Measurements from ENCODE around the gene YDJC.

The YDJC gene

DNA sequence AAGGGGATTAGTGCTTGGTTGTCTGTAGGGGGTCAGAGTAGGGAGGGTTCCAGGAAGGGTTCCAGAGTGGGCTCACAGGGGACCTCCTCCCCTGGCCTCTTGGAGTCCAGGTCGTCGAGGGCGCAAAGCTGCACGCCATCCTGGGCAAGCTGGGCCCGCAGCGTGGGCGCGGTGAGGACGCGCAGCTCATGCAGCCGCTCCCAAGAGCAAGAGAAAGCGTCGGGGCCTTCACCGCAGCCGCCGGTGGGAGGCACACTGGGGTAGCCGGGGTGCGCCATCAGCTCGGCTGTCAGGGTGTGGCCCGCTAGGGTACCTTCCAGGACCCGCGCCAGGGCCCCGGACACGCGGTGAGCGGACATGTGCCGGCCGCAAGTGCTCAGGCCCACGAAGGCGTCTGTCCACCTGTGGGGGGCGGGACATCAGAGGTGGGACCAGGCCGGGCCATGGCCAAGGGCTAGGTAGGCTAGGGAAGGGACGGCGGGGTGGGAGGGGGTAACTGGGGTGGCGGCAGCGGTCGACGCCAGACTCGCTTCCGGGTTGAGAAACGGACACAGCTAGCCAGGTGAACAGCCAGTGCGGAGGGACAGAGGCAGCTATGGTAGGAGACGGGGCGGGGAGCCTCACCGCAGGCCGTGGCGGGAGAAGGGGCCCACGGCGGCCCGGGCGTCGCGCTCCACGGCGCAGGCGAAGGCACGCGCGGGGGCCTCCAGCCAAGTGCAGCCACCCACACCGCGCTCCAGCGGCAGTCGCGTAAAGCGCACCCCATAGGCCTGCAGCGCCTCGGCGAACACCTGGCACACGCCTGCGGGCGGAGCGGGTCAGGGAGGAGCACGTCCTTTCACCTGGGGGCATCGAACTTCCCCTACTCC is 1.2 kb downstream of the YDJC start:
- peak overlapping the region; percentile 81 for H3K4me3 ChIP-seq (ENCODE audit: low read length)
- TF ChIP-seq, protein P1, sequence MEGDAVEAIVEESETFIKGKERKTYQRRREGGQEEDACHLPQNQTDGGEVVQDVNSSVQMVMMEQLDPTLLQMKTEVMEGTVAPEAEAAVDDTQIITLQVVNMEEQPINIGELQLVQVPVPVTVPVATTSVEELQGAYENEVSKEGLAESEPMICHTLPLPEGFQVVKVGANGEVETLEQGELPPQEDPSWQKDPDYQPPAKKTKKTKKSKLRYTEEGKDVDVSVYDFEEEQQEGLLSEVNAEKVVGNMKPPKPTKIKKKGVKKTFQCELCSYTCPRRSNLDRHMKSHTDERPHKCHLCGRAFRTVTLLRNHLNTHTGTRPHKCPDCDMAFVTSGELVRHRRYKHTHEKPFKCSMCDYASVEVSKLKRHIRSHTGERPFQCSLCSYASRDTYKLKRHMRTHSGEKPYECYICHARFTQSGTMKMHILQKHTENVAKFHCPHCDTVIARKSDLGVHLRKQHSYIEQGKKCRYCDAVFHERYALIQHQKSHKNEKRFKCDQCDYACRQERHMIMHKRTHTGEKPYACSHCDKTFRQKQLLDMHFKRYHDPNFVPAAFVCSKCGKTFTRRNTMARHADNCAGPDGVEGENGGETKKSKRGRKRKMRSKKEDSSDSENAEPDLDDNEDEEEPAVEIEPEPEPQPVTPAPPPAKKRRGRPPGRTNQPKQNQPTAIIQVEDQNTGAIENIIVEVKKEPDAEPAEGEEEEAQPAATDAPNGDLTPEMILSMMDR (conservative IDR thresholded peaks at IDR 0.05; ENCODE audit: low read depth, low read length), result no peak
- DNase-seq (ENCODE audit: low read depth), result no peak

DNA sequence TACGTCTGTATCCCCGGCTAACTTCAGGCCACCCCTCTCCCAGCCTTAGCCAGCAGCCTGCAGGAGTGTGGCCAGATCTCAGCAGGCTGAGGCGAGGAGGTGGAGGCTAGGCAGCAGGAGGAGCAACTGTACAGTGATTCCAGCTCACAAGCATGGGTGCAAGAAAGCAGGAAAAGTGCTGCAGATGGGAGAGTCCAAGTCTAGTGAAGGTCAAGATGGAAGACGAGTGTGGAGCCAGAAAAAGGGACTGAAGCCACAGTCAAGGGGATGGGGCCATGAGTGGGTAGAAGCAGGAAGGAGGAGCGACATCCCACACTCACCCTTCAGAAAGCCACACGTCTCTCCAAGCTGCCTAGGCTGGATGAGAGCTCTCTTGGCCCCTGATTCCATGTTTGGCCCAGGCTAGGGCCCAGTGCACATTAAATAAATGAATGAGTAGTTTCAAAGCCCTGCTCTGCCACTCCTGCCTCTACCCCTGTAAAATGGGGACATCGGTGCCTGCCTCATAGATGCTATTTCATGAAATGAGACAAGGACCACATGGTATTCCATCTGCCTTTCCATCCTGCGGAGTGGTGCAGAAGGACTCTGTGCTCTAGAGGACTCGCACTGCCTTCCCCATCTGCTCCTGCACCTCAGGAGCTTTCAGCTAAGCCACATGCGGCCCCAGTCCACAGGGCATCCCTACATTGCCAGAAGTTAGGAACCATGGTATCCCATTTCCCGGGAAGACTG is 2.9 kb downstream of the YDJC start:
- H3K4me3 ChIP-seq (ENCODE audit: low read length), result no peak overlapping the region
- DNase-seq (ENCODE audit: low read depth), result no peak
- TF ChIP-seq, protein P1 (conservative IDR thresholded peaks at IDR 0.05; ENCODE audit: low read depth, low read length), result no peak

DNA sequence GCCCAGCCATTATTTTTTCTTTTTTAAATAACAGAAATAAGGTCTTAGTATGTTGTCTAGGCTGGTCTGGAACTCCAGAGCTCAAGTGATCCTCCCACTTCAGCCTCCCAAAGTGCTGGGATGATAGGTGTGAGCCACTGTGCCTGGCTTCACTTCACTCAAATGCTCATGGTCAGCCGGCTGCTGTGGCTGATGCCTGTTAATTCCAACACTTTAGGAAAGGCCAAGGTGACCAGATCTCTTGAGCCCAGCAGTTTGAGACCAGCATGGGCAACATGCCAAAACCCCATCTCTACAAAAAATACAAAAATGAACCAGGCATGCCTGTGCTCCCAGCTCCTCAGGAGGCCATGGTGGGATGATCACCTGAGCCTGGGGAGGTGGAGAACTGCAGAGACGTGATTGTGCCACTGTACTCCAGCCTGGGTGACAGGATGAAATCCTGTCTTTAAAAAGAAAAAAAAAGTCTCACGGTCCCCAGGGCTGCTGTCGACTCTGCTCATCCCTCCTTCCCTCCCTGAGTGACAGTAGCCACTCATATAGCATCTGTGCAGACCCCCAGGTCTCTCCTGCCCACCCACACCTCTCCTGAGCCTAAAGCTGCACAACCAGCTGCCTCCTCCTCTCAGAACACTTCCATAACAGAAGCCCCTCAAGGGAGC is 3.6 kb downstream of the YDJC start:
- TF ChIP-seq, protein P1 (conservative IDR thresholded peaks at IDR 0.05; ENCODE audit: low read depth, low read length), result no peak
- DNase-seq (ENCODE audit: low read depth), result no peak
- no peak overlapping the region for H3K4me3 ChIP-seq (ENCODE audit: low read length)

DNA sequence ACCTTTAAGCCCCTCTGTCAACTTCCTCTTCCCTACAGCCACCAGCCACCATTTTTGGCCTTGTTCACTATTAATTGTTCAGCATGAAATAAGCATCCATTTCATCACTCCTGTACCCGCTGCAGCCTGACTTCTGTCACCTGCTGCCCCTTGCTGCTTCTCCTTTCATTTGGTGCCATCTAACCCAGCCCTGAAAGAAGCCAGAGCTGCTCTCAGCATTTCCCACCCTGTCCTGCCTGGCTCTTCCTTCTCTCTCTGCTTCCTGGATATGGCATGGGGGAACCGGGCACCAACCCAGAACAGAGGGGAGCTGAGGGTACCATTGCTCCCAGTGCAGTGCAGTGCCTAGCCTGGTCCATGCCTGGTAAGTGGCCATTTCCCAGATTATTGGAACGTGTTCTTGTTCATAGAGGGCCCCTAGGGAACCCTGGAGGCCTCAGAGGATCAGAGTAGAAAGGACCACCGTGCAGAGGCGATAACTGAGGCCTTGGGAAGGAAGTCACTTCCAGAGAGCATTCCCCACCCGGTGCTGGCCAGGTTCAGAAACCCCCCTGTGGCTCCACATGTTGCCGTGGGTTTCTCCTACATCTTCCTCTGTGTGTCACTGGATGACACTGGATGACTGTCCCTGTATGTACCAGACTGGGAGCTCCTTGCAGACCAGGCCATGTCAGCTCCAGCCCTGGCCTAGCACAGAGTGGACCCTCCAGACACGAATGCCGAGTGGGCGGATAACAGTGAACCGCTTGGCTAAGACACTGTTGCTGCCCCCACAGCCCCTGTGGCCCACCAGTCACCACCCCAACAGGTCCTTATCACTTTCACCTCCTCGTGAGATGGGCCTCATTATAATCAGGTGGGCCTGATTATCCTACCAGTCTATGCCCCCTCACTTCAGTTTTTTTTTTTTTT is 4.7 kb downstream of the YDJC start:
- no peak overlapping the region for H3K4me3 ChIP-seq (ENCODE audit: low read length)
- no peak for DNase-seq (ENCODE audit: low read depth)
- TF ChIP-seq, protein P1 (conservative IDR thresholded peaks at IDR 0.05; ENCODE audit: low read depth, low read length), result no peak

DNA sequence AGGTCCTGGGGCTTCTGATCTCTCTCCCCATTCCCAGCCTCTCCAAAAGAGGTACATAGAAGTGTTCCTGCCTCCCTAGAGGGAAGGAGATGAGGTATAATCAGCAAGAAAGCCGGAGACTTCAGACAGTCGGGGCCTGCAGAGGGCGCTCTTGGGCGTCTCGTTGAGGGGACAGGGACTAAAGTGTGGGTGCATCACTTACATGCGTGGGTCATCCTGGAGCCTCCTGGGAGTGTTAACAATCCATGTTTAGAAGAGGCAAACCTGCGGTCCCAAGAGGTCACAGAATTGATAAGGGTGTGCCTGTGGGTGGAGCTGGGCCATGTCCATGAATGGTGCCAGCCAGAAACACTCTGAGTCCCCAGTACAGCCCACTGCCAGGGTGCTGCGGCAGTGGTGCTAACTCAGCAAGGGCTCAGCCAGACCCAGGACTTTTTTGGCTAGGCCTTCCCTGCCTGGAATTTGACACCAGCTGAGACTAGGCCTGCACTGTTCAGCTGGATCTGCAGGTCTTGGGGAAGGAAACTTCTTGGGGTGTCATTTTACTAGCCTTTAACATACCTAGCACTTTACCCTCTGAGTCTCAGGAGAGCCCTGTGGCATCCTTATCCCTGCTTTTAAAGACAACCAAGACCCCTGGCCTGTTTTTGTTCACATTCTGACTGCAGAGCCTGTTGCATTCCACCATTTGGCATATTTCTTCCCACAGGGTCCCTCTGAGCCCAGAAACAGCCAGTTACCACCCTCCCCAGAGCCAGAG is 5.5 kb downstream of the YDJC start:
- DNase-seq (ENCODE audit: low read depth), result no peak
- H3K4me3 ChIP-seq (ENCODE audit: low read length), result no peak overlapping the region
- TF ChIP-seq, protein P1 (conservative IDR thresholded peaks at IDR 0.05; ENCODE audit: low read depth, low read length), result peak; percentile 73

DNA sequence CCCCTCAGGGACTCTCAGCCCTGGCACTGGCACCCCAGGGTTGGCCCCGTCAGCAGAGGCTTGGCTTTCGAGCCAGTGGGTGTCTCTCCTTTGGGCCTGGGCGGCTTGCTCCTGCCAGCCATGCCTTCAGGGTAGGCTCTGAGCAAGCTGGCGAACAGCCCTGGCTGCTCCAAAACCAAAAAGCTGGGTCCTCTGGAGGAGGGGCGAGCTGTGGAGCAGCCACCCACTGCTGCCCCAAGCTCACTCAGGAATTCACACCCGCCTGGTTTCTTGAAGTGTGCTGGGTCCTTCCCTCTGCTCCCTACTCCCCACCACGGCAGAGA is 6.2 kb downstream of the YDJC start:
- no peak overlapping the region for H3K4me3 ChIP-seq (ENCODE audit: low read length)
- DNase-seq (ENCODE audit: low read depth), result no peak
- TF ChIP-seq, protein P1 (conservative IDR thresholded peaks at IDR 0.05; ENCODE audit: low read depth, low read length), result no peak

All from retinal pigment epithelial cell (primary cell).